ENCODE measurements around the gene KCNG3.
"Not testable (repeated sequence)": the region's sequence is repeated elsewhere in the genome, so short reads cannot be mapped to it uniquely, and the experiment has no call there.

The KCNG3 gene

GRCh38 chr2:42435628-42436027 lies 58.2 kb downstream of the KCNG3 start:
- no peak for DNase-seq (ENCODE audit: insufficient read length, low spot score)

DNA sequence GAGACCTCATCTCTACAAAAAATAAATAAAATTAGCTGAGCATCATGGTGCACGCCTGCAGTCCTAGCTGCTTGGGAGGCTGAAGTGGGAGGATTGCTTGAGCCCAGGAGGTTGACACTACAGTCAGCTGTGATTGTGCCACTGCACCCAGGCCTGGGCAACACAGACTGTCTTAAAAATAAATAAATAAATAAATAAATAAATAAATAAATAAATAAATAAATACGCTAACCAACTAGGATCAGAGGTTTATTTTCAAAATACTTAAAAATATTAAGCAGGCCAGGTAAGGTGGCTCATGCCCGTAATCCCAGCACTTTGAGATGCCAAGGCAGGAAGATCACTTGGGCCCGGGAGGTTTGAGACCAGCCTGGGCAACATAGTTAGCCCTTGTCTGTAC lies 63.6 kb downstream of the KCNG3 start:
- DNase-seq (ENCODE audit: insufficient read length, low spot score): no peak
- no peak for FAIRE-seq

More at GRCh38 chr2:42435628-42436027, 58.2 kb downstream of the KCNG3 start:
- FAIRE-seq: no peak

- DNase-seq (ENCODE audit: insufficient read length, low spot score) (no peak), FAIRE-seq (no peak)
These were observed 64.4 kb downstream of the KCNG3 start for GRCh38 chr2:42429352-42429751.

- DNase-seq (ENCODE audit: insufficient read length, low spot score) (no peak), FAIRE-seq (no peak)
These were observed 68.1 kb downstream of the KCNG3 start for GRCh38 chr2:42425697-42426096.

- FAIRE-seq (no peak), DNase-seq (ENCODE audit: insufficient read length, low spot score) (no peak)
These were observed 69.7 kb downstream of the KCNG3 start for GRCh38 chr2:42424033-42424432.

DNA sequence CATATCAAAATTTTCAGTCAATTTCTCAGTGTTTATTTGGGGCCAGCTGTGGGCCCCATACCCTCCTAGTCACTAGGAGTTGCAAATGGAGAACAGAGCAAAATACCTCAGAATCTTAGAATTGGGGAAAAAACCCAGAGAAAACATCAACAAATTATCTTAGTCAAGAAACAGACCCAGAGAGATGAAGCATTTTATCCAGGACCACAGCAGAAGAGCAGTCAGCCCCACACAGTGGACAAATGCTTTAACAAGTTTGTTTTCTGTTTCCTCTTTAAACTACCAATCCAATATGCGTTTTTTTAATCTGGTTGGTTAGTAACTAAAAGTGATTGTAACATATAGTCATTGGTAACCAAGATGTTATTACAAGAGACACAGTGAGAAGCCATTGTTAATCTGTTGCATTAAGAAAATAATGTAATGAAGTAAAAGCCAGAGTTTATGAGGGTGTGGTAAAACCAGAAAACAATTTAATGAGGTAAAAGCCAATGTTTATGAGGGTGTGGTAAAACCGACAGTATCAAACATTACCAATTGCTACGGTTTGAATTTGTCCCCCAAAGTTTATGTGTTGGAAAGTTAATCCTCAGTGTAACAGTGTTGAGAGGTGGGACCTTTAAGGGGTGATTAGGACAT lies 72.1 kb downstream of the KCNG3 start:
- DNase-seq (ENCODE audit: insufficient read length, low spot score) (no peak), FAIRE-seq (no peak)

- DNase-seq (ENCODE audit: insufficient read length, low spot score) (no peak), FAIRE-seq (no peak)
These were observed 72.7 kb downstream of the KCNG3 start for GRCh38 chr2:42421157-42421485.

GRCh38 chr2:42414648-42415047 lies 79.1 kb downstream of the KCNG3 start:
- no peak for FAIRE-seq
- DNase-seq (ENCODE audit: insufficient read length, low spot score): no peak

GRCh38 chr2:42414158-42414557 lies 79.6 kb downstream of the KCNG3 start:
- FAIRE-seq (no peak), DNase-seq (ENCODE audit: insufficient read length, low spot score) (no peak)

- DNase-seq (ENCODE audit: insufficient read length, low spot score): no peak
- no peak for FAIRE-seq
These were observed 82.9 kb downstream of the KCNG3 start for GRCh38 chr2:42410742-42411514.

DNA sequence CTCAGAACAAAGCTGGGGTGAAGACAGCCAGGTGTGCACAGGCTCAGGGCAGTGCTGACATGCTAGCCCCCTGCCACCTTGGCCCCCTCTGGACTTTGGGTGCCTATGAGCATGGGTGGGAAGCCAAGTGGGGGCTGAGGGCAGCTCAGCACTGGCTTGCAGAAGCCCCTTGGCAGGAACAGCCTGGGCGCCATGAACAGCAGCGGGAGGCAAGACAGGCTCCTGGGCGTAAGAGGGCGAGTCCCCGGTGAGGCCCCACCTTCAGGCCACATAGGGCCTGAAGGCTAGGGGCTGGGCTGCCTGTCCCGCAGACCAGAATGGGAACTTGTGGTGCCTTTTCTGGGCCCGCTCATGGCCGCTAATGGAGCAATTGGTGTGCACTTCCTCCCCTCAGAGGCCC lies 85.8 kb downstream of the KCNG3 start:
- DNase-seq (ENCODE audit: insufficient read length, low spot score) (no peak), FAIRE-seq (no peak)

DNA sequence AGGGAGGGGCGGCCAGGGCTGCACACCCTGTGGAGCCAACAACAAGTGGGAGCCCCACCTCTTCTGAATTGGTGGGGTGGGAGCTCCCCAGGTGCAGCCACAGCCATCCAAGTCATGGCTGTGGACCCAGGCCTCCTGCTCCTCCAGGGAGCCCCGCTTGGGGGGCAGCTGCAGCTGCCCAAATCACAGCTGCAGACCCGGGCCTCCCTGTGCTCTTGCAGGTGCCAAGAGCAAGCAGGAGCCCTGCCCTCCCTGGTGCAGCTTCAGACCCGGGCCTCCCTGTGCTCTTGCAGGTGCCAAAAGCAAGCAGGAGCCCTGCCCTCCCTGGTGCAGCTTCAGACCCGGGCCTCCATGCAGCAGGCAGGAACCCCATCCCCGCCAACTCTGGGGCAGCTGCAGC lies 86.3 kb downstream of the KCNG3 start:
- FAIRE-seq: no peak

GRCh38 chr2:42404676-42405075 lies 89.1 kb downstream of the KCNG3 start:
- FAIRE-seq (no peak), DNase-seq (ENCODE audit: insufficient read length, low spot score) (no peak)

More for the DNA sequence above, 86.3 kb downstream of the KCNG3 start:
- no peak for DNase-seq (ENCODE audit: insufficient read length, low spot score)

DNA sequence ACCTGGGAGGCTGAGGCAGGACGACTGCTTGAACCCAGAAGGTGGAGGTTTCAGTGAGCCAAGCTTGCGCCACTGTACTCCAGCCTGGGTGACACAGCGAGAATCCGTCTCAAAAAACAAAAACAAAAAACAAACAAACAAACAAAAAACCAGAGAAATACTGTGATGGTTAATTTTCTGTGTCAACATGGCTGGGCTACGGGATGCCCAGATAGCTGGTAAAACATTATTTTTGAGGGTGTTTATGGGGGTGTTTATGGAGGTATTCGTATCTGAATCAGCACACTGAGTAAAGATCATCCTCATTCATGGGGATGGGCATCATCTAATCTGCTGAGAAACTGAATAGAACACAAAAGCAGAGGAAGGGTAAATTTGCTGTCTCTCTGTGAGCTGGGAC lies 92.0 kb downstream of the KCNG3 start:
- FAIRE-seq (no peak), DNase-seq (ENCODE audit: insufficient read length, low spot score) (no peak)

DNA sequence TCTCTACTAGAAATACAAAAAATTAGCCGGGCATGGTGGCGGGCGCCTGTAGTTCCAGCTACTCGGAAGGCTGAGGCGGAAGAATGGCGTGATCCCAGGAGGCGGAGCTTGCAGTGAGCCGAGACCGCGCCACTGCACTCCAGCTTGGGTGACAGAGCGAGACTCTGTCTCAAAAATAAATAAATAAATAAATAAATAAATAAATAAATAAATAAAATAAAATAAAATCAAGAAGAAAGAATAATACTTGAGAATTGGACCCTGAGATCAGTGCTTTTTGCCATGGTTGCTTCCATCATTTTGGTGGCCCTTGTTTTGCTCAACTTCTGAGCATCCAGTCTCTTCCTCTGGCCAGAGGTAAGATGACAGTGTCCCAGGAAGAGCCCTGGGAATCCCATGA lies 95.7 kb downstream of the KCNG3 start:
- not testable (repeated sequence) for FAIRE-seq; DNase-seq (ENCODE audit: insufficient read length, low spot score)

GRCh38 chr2:42393320-42393719 lies 100.5 kb downstream of the KCNG3 start:
- not testable (repeated sequence) for DNase-seq (ENCODE audit: insufficient read length, low spot score); FAIRE-seq

DNA sequence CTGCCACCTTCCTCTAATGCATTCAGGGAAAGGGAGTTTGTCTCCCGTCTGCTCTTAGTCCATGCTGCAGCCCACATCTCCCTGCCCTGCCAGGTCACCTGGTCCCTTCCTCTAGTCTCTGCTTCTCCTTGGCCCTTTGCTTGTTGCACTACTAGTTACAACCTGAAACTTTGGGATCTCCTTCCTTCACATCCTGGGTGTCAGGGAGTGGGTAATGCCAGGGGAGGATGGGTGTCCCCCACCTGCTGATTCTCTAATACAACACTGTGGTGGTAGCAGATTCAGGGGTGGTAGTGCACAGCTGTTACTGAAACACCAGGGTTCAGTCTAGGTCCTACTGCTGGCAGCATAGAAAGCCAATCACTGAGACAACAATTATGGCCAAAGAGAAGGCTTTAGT lies 101.6 kb downstream of the KCNG3 start:
- FAIRE-seq (no peak), DNase-seq (ENCODE audit: insufficient read length, low spot score) (no peak)

Measured in GM19239 (cell line).